ENCODE measurements around the gene TRPM8. TPM values are rescaled to one million over a fixed set of nuclear protein-coding genes. Genes with fewer than 3 reads are reported as not detected.
"Not testable (repeated sequence)": the region's sequence is repeated elsewhere in the genome, so short reads cannot be mapped to it uniquely, and the experiment has no call there.

The TRPM8 gene
- total RNA-seq, 1 donor from 2014 or later = not detected

DNA sequence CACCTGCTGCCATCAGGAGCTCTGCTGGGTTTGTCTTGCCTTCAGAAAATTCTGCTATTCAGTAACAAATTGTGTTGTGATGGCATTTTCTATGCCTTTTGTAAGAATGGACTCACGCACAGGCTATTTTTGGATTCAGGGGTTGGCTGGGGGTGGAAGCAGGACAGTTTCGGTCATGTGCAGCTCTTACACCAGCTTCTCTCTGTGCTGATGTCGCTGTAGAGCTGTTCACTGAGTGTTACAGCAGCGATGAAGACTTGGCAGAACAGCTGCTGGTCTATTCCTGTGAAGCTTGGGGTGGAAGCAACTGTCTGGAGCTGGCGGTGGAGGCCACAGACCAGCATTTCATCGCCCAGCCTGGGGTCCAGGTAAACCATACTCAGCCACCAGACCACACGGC, 49.2 kb downstream of the TRPM8 start:
- no peak for TF ChIP-seq CTCF (IDR thresholded peaks at IDR 0.05; ENCODE audit: unreplicated experiment)
- H3K27ac Mint-ChIP-seq (ENCODE audit: unreplicated experiment) = no peak overlapping the region
- peaks cover 1% of the 10 kb centered on the region for H3K27me3 Mint-ChIP-seq (ENCODE audit: unreplicated experiment)
- H3K9me3 Mint-ChIP-seq (ENCODE audit: unreplicated experiment) = no peaks in the 10 kb centered on the region
- H3K4me3 Mint-ChIP-seq (ENCODE audit: unreplicated experiment) = no peak overlapping the region
- no peaks in the 10 kb centered on the region for H3K4me1 Mint-ChIP-seq (ENCODE audit: unreplicated experiment)
- H3K36me3 Mint-ChIP-seq (ENCODE audit: low read depth, unreplicated experiment) = no peaks in the 10 kb centered on the region
- DNase-seq (ENCODE audit: low spot score) = no peak

GRCh38 chr2:233967164-233967563, 50.0 kb downstream of the TRPM8 start:
- Mint-ChIP-seq H3K36me3 (ENCODE audit: low read depth, unreplicated experiment) (no peaks in the 10 kb centered on the region), H3K4me1 (ENCODE audit: unreplicated experiment) (no peaks in the 10 kb centered on the region), H3K9me3 (ENCODE audit: unreplicated experiment) (no peaks in the 10 kb centered on the region), H3K27me3 (ENCODE audit: unreplicated experiment) (peaks cover 3% of the 10 kb centered on the region), H3K4me3 (ENCODE audit: unreplicated experiment) (no peak overlapping the region), H3K27ac (ENCODE audit: unreplicated experiment) (no peak overlapping the region)
- DNase-seq (ENCODE audit: low spot score) = no peak
- TF ChIP-seq CTCF (IDR thresholded peaks at IDR 0.05; ENCODE audit: unreplicated experiment) = no peak

- DNase-seq (ENCODE audit: low spot score) = no peak
- Mint-ChIP-seq H3K4me3 (ENCODE audit: unreplicated experiment) (no peak overlapping the region), H3K36me3 (ENCODE audit: low read depth, unreplicated experiment) (no peaks in the 10 kb centered on the region), H3K9me3 (ENCODE audit: unreplicated experiment) (no peaks in the 10 kb centered on the region), H3K4me1 (ENCODE audit: unreplicated experiment) (no peaks in the 10 kb centered on the region), H3K27me3 (ENCODE audit: unreplicated experiment) (peaks cover 3% of the 10 kb centered on the region), H3K27ac (ENCODE audit: unreplicated experiment) (no peak overlapping the region)
- TF ChIP-seq CTCF (IDR thresholded peaks at IDR 0.05; ENCODE audit: unreplicated experiment) = no peak
Observed at GRCh38 chr2:233968556-233968955, 51.4 kb downstream of the TRPM8 start.

GRCh38 chr2:233972460-233972859, 55.3 kb downstream of the TRPM8 start:
- not testable (repeated sequence) for H3K4me3 Mint-ChIP-seq (ENCODE audit: unreplicated experiment); H3K9me3 Mint-ChIP-seq (ENCODE audit: unreplicated experiment)

DNA sequence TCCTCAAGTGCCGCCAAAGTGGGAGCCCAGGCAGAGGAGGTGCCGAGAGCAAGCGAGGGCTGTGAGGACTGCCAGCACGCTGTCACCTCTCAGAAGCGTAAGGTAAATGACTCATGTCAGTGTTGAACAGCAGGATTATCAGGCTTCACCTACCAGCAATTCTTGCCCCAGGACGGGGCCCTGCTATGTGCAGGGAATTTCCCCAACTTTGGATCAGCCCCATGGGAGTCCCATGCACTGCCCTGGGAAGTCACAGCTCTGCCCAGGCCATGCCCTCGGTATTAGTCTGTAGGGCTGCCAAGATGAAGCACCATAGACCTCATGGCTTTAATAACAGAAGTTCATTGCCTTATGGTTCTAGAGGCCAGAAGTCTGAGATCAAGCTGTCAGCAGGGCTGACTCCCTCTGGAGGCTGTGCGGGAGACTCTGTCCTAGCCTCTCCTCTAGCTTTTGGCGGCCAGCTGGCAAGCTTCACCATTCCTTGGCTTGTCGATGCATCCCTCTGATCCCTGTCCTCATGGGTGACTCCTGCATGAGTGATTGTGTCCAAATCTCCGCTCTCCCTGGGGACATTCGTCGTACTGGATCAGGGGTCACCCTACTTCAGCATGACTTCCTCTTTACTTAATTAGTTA, 55.9 kb downstream of the TRPM8 start:
- TF ChIP-seq CTCF (IDR thresholded peaks at IDR 0.05; ENCODE audit: unreplicated experiment) = no peak
- DNase-seq (ENCODE audit: low spot score) = no peak
- H3K4me3 Mint-ChIP-seq (ENCODE audit: unreplicated experiment) = no peak overlapping the region
- peaks cover 4% of the 10 kb centered on the region for H3K27me3 Mint-ChIP-seq (ENCODE audit: unreplicated experiment)
- no peaks in the 10 kb centered on the region for H3K4me1 Mint-ChIP-seq (ENCODE audit: unreplicated experiment)
- no peaks in the 10 kb centered on the region for H3K36me3 Mint-ChIP-seq (ENCODE audit: low read depth, unreplicated experiment)
- H3K9me3 Mint-ChIP-seq (ENCODE audit: unreplicated experiment) = no peaks in the 10 kb centered on the region
- no peak overlapping the region for H3K27ac Mint-ChIP-seq (ENCODE audit: unreplicated experiment)

More at GRCh38 chr2:233972460-233972859, 55.3 kb downstream of the TRPM8 start:
- not testable (repeated sequence) for DNase-seq (ENCODE audit: low spot score); H3K4me1 Mint-ChIP-seq (ENCODE audit: unreplicated experiment); H3K27ac Mint-ChIP-seq (ENCODE audit: unreplicated experiment); H3K27me3 Mint-ChIP-seq (ENCODE audit: unreplicated experiment); H3K36me3 Mint-ChIP-seq (ENCODE audit: low read depth, unreplicated experiment)

Data from endothelial cell (in vitro differentiated cells).